ENCODE results near the gene DLGAP1. TPM values are rescaled to one million over a fixed set of nuclear protein-coding genes. Genes with fewer than 3 reads are reported as not detected.

The DLGAP1 gene
- total and polyA plus RNA-seq, 2 of the 4 experiments (the other 2 are of a cell fraction) = under 0.01 to 0.09 TPM

GRCh38 chr18:3791238-3791637 is 663.9 kb downstream of the DLGAP1 start:
- Histone ChIP-seq H2AK5ac (ENCODE audit: low read depth, low read length) (peak overlapping the region; percentile 35; the same call in 1 of the 2 replicates), H2BK15ac (ENCODE audit: low read depth, low read length) (no peak overlapping the region), H4K91ac (ENCODE audit: insufficient read depth, low read depth, low read length) (no peak overlapping the region), H3K4me3 (ENCODE audit: insufficient read depth, low read depth, low read length) (no peak overlapping the region), H3K56ac (ENCODE audit: extremely low read depth, insufficient read depth, low read length) (no peak overlapping the region), H3K4ac (ENCODE audit: low read depth, low read length) (no peak overlapping the region), H4K8ac (ENCODE audit: low read depth in 2 of 2, low read length in 2 of 2) (no peak overlapping the region), H4K5ac (ENCODE audit: low read depth, low read length) (no peak overlapping the region), H3K4me1 (ENCODE audit: control insufficient read depth, insufficient read depth, low read length) (peaks cover 10% of the 10 kb centered on the region), H2BK120ac (ENCODE audit: low read depth, low read length) (no peak overlapping the region), H4K20me1 (ENCODE audit: insufficient read depth, low read length) (no peaks in the 10 kb centered on the region), H3K4me2 (ENCODE audit: low read depth, low read length) (no peak overlapping the region), H2BK20ac (ENCODE audit: low read depth, low read length) (no peak overlapping the region), H2BK5ac (ENCODE audit: low read depth, low read length, poor library complexity, severe bottlenecking) (no peak overlapping the region), H3K9me3 (ENCODE audit: control insufficient read depth, insufficient read depth, low read length) (no peaks in the 10 kb centered on the region), H3K27me3 (ENCODE audit: control insufficient read depth, insufficient read depth, low read length) (no peaks in the 10 kb centered on the region), H3K18ac (ENCODE audit: low read depth, low read length) (no peak overlapping the region), H3K79me1 (ENCODE audit: low read depth in 1 of 2, low read length in 2 of 2) (no peaks in the 10 kb centered on the region), H3K9ac (ENCODE audit: low read depth, low read length) (no peak overlapping the region), H2AK9ac (replicated peaks; ENCODE audit: low read depth, low read length, poor library complexity) (no peak overlapping the region), H3K14ac (replicated peaks; ENCODE audit: low read depth, low read length) (no peak overlapping the region), H3K36me3 (ENCODE audit: control insufficient read depth, insufficient read depth, low read length) (no peaks in the 10 kb centered on the region), H2AFZ (replicated peaks; ENCODE audit: low read length, poor library complexity) (no peak overlapping the region), H3K27ac (ENCODE audit: insufficient read depth, low read length) (no peak overlapping the region), H3K23ac (ENCODE audit: low read depth, low read length) (no peak overlapping the region), H3K9me1 (ENCODE audit: insufficient read depth, low read length) (peaks cover 13% of the 10 kb centered on the region)
- TF ChIP-seq MXI1 (IDR thresholded peaks at IDR 0.05; ENCODE audit: borderline replicate concordance, low read depth, low read length) (no peak), CEBPB (IDR thresholded peaks at IDR 0.05; ENCODE audit: low read depth, low read length) (0 out of 2 replicates have a peak, but pooled peaks have one; percentile 25)
- ChIA-PET POLR2A (ENCODE audit: unreplicated experiment) (no interaction called here), CTCF (no interaction called here)
- no CpG with 5 or more reads among the region's 4 CpGs for WGBS, 2 experiments (ENCODE audit: extremely low coverage in 2 of 2, insufficient read length in 1 of 2)
- BruUV-seq (replicated peaks) = no TSS peak
- dilution Hi-C loops (cut with HindIII; ENCODE audit: low sequenced_read_pairs, unreplicated experiment) (no loop called here), intact Hi-C loops (cut with micrococcal nuclease) (no loop called here), in situ Hi-C loops (cut with MboI; ENCODE audit: low sequenced_read_pairs) (no loop called here)
- DNase-seq (no peak), ATAC-seq (ENCODE audit: low read depth) (no peak)
